DND-41 (cell line): ENCODE measurements around the gene STAB2.

Experiments used
- ATAC-seq: fragments of 200-7000 bp; cut with Tn5 transposase; 3 replicates; pipeline ENCODE4 v1.9.1; 2021; ENCODE audit warnings: low read depth; ENCODE audit not compliant: insufficient read depth
- DNase-seq: peaks from one replicate; pipeline ENCODE4 v3.0.0-alpha.2; 2020
- H2AFZ ChIP-seq: 2 replicates; pipeline ENCODE4 v1.6.0; 2012; ENCODE audit warnings: low read depth, low read length
- H3K27ac ChIP-seq: 2 replicates; pipeline ENCODE4 v1.5.1; 2012; ENCODE audit warnings: low read length, inconsistent platforms
- H3K27me3 ChIP-seq: fragments of 200-600 bp; sonication (generic); 2 replicates; pipeline ENCODE4 v1.6.0; 2012; ENCODE audit warnings: low read length, mild to moderate bottlenecking, inconsistent platforms; ENCODE audit not compliant: insufficient read depth, poor library complexity
- H3K36me3 ChIP-seq: 2 replicates; pipeline ENCODE4 v1.5.1; 2012; ENCODE audit warnings: low read length, inconsistent platforms; ENCODE audit not compliant: insufficient read depth
- H3K4me1 ChIP-seq: 2 replicates; pipeline ENCODE4 v1.5.1; 2012; ENCODE audit warnings: mild to moderate bottlenecking, low read length; ENCODE audit not compliant: insufficient read depth
- H3K4me2 ChIP-seq: 2 replicates; pipeline ENCODE4 v1.6.0; 2012; ENCODE audit warnings: mild to moderate bottlenecking, moderate library complexity, low read length, inconsistent platforms; ENCODE audit not compliant: insufficient read depth
- H3K4me3 ChIP-seq, 2 experiments: fragments of 200-600 bp in 1 of 2; shearing (Covaris generic) in 1 of 2; 2 replicates each; pipeline ENCODE4 v1.5.1; 2012 to 2016; ENCODE audit warnings: inconsistent platforms in 2 of 2, low read length in 2 of 2, mild to moderate bottlenecking in 2 of 2, low read depth in 1 of 2, moderate library complexity in 1 of 2
- H3K79me2 ChIP-seq: 2 replicates; pipeline ENCODE4 v1.6.0; 2012; ENCODE audit warnings: low read length, inconsistent platforms; ENCODE audit not compliant: insufficient read depth
- H3K9ac ChIP-seq: 2 replicates; pipeline ENCODE4 v1.6.0; 2012; ENCODE audit warnings: low read depth, mild to moderate bottlenecking, inconsistent platforms, low read length, moderate library complexity
- H3K9me3 ChIP-seq: 2 replicates; pipeline ENCODE4 v1.5.1; 2012; ENCODE audit warnings: low read length, moderate library complexity, mild to moderate bottlenecking, inconsistent platforms; ENCODE audit not compliant: insufficient read depth, severe bottlenecking
- H4K20me1 ChIP-seq: 2 replicates; pipeline ENCODE4 v1.6.0; 2012; ENCODE audit warnings: low read length; ENCODE audit not compliant: insufficient read depth
- CTCF ChIP-seq: IDR thresholded peaks from 2 replicates; pipeline ENCODE4 v1.5.1; 2012; ENCODE audit warnings: borderline replicate concordance, low read length, moderate library complexity, mild to moderate bottlenecking; ENCODE audit not compliant: poor library complexity, severe bottlenecking; ENCODE audit errors: extremely low read depth
- EZH2 ChIP-seq: IDR thresholded peaks from 3 replicates; pipeline ENCODE4 v1.6.1; 2012; ENCODE audit warnings: borderline replicate concordance, low read depth, mild to moderate bottlenecking, moderate library complexity, low read length, inconsistent platforms; ENCODE audit not compliant: severe bottlenecking

The STAB2 gene

DNA sequence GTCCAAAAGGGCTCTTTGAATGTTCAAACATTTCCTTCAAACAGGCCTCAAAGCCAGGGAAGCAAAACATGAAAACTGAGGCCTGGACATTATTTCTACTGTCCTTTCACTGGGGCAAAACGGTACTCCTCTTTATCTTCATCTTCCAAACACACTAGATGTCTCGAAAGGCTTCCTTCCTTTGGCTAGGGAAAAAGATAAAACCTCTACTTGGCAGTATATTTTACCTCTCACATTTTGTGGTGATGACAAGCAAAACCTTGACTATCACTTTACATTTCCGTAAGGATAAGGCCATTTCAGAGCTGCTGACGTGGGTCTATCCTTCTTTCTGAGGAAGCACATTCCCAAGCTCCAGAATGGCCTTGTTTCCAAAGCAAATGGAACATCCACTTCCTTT, 9.9 kb downstream of the STAB2 start:
- ATAC-seq (no peak), DNase-seq (no peak)
- Histone ChIP-seq H3K27ac (no peak overlapping the region), H3K4me2 (no peak overlapping the region), H3K36me3 (no peaks in the 10 kb centered on the region), H3K27me3 (no peaks in the 10 kb centered on the region), H3K79me2 (no peaks in the 10 kb centered on the region), H3K4me1 (no peaks in the 10 kb centered on the region), H3K4me3 (no peak overlapping the region), H4K20me1 (no peaks in the 10 kb centered on the region), H3K9ac (no peak overlapping the region), H3K9me3 (no peaks in the 10 kb centered on the region), H2AFZ (no peak overlapping the region)
- TF ChIP-seq EZH2 (no peak), CTCF (no peak)

GRCh38 chr12:103599274-103599673, 12.2 kb downstream of the STAB2 start:
- Histone ChIP-seq H2AFZ (no peak overlapping the region), H3K4me3 (no peak overlapping the region), H3K27me3 (no peaks in the 10 kb centered on the region)

GRCh38 chr12:103600967-103601728, 14.1 kb downstream of the STAB2 start:
- H3K4me1 ChIP-seq, result no peaks in the 10 kb centered on the region
- no peak overlapping the region for H3K4me3 ChIP-seq
- H3K79me2 ChIP-seq, result no peaks in the 10 kb centered on the region
- H3K9ac ChIP-seq, result no peak overlapping the region
- ATAC-seq, result no peak
- H2AFZ ChIP-seq, result no peak overlapping the region
- no peak overlapping the region for H3K27ac ChIP-seq
- no peaks in the 10 kb centered on the region for H3K27me3 ChIP-seq
- H3K4me2 ChIP-seq, result no peak overlapping the region
- H3K9me3 ChIP-seq, result no peaks in the 10 kb centered on the region
- TF ChIP-seq EZH2, result no peak
- no peak for TF ChIP-seq CTCF
- H4K20me1 ChIP-seq, result no peaks in the 10 kb centered on the region
- no peak for DNase-seq
- H3K36me3 ChIP-seq, result no peaks in the 10 kb centered on the region

More at GRCh38 chr12:103599274-103599673, 12.2 kb downstream of the STAB2 start:
- H3K9ac ChIP-seq, result no peak overlapping the region
- H3K9me3 ChIP-seq, result no peaks in the 10 kb centered on the region
- no peak for DNase-seq
- H3K4me1 ChIP-seq, result no peaks in the 10 kb centered on the region
- no peaks in the 10 kb centered on the region for H4K20me1 ChIP-seq
- TF ChIP-seq EZH2 (no peak), CTCF (no peak)
- no peak for ATAC-seq
- H3K4me2 ChIP-seq, result no peak overlapping the region
- no peak overlapping the region for H3K27ac ChIP-seq
- no peaks in the 10 kb centered on the region for H3K79me2 ChIP-seq
- H3K36me3 ChIP-seq, result no peaks in the 10 kb centered on the region

- no peaks in the 10 kb centered on the region for H3K27me3 ChIP-seq
- H3K36me3 ChIP-seq, result no peaks in the 10 kb centered on the region
- H3K4me1 ChIP-seq, result no peaks in the 10 kb centered on the region
- no peaks in the 10 kb centered on the region for H4K20me1 ChIP-seq
- DNase-seq, result no peak
- no peak for ATAC-seq
- no peak overlapping the region for H3K9ac ChIP-seq
- H3K9me3 ChIP-seq, result no peaks in the 10 kb centered on the region
- H2AFZ ChIP-seq, result no peak overlapping the region
- H3K79me2 ChIP-seq, result no peaks in the 10 kb centered on the region
- H3K27ac ChIP-seq, result no peak overlapping the region
- H3K4me2 ChIP-seq, result no peak overlapping the region
- TF ChIP-seq EZH2 (no peak), CTCF (no peak)
- H3K4me3 ChIP-seq, result no peak overlapping the region
Measured at GRCh38 chr12:103620395-103620794, 33.3 kb downstream of the STAB2 start.
